Measurements from ENCODE around the gene MYH10.

DNA sequence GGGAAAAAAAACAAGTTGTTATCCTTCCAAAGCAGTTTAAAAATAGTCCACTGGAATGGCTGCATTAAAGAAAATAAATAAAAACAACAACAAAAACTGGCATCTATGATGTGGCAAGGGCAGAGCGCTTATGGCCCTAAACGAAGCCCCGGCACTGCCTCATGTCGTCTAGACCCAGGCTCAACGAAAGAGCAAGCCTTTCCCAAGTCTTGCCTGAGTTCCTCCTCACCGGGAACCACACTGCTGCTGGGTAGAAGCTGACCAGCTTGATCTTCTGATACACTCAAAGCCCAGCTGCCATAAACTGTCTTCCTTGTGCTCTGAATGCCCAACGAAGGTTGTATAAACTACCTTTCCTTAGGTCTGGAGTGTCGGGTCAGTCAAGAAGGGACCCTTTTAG, 157.9 kb downstream of the MYH10 start:
- TF ChIP-seq, protein P1, sequence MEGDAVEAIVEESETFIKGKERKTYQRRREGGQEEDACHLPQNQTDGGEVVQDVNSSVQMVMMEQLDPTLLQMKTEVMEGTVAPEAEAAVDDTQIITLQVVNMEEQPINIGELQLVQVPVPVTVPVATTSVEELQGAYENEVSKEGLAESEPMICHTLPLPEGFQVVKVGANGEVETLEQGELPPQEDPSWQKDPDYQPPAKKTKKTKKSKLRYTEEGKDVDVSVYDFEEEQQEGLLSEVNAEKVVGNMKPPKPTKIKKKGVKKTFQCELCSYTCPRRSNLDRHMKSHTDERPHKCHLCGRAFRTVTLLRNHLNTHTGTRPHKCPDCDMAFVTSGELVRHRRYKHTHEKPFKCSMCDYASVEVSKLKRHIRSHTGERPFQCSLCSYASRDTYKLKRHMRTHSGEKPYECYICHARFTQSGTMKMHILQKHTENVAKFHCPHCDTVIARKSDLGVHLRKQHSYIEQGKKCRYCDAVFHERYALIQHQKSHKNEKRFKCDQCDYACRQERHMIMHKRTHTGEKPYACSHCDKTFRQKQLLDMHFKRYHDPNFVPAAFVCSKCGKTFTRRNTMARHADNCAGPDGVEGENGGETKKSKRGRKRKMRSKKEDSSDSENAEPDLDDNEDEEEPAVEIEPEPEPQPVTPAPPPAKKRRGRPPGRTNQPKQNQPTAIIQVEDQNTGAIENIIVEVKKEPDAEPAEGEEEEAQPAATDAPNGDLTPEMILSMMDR (IDR thresholded peaks at IDR 0.05; ENCODE audit: borderline replicate concordance, extremely low read depth, low read length, poor library complexity, severe bottlenecking) = no peak
- TF ChIP-seq EZH2 (IDR thresholded peaks at IDR 0.05; ENCODE audit: borderline replicate concordance, low read depth, low read length, severe bottlenecking) = no peak

Data from DND-41 (cell line).